Lung (tissue), 12 donors: ENCODE measurements around the gene POLE. TPM values are rescaled to one million over a fixed set of nuclear protein-coding genes. Genes with fewer than 3 reads are reported as not detected.

Source experiments
- ATAC-seq: fragments of 200-7000 bp; cut with Tn5 transposase; one replicate; pipeline ENCODE4 v1.9.1; 2020; ENCODE audit warnings: moderate number of reproducible peaks; ENCODE audit not compliant: insufficient read depth, low FRiP score
- DNase-seq, 3 donors: peaks; one replicate each; pipeline ENCODE4 v3.0.0-alpha.2; 2013 to 2017
- H3K27ac ChIP-seq, 2 donors: one replicate each; pipeline ENCODE4 v1.5.1; 2013; ENCODE audit warnings: mild to moderate bottlenecking in 2 of 2, moderate library complexity in 2 of 2, control low read depth in 1 of 2, inconsistent platforms in 1 of 2, low read depth in 1 of 2, low read length in 1 of 2
- H3K27me3 ChIP-seq, 3 donors: one replicate each; pipeline ENCODE4 v1.5.1; 2013; ENCODE audit warnings: low read length in 2 of 3; ENCODE audit not compliant: control insufficient read depth in 3 of 3, insufficient read depth in 3 of 3
- H3K36me3 ChIP-seq, 4 donors: one replicate each; pipeline ENCODE4 v1.5.1; 2013; ENCODE audit warnings: low read length in 4 of 4, mild to moderate bottlenecking in 1 of 4, moderate library complexity in 1 of 4; ENCODE audit not compliant: control insufficient read depth in 4 of 4, insufficient read depth in 4 of 4
- H3K4me1 ChIP-seq, 5 donors: one replicate each; pipeline ENCODE4 v1.5.1; 2013; ENCODE audit warnings: low read length in 5 of 5, mild to moderate bottlenecking in 2 of 5, moderate library complexity in 1 of 5; ENCODE audit not compliant: control insufficient read depth in 5 of 5, insufficient read depth in 5 of 5
- H3K4me3 ChIP-seq: one replicate; pipeline ENCODE4 v1.5.1; 2013; ENCODE audit warnings: mild to moderate bottlenecking, control low read depth, moderate library complexity
- H3K9ac ChIP-seq, 2 donors: one replicate each; pipeline ENCODE4 v1.5.1; 2013; ENCODE audit warnings: low read length in 2 of 2, control low read depth in 1 of 2; ENCODE audit not compliant: insufficient read depth in 1 of 2
- H3K9me3 ChIP-seq, 4 donors: one replicate each; pipeline ENCODE4 v1.5.1; 2013; ENCODE audit warnings: low read length in 3 of 4, mild to moderate bottlenecking in 1 of 4, moderate library complexity in 1 of 4; ENCODE audit not compliant: control insufficient read depth in 4 of 4, insufficient read depth in 3 of 4
- CTCF ChIP-seq: IDR thresholded peaks from 2 replicates; pipeline ENCODE4 v1.5.1; 2012; ENCODE audit warnings: mild to moderate bottlenecking; ENCODE audit errors: control extremely low read depth, extremely low read depth
- WGBS, 2 donors: extraction: QIAGEN DNeasy Blood & Tissue Kit; methylation state at CpG; one replicate each; pipeline ENCODE4 v1.1.7; 2013; 5-methylcytosine and 5-hydroxymethylcytosine counted together
- polyA plus RNA-seq, 2 donors: library from polyadenylated mRNA; stranded (reverse); fragments of 200-250 nt; gene quantifications; one replicate each; pipeline ENCODE4 v1.2.1, GENCODE V29; 2013
- total RNA-seq, 2 donors: library from RNA; depleted of rRNA in 1 of 2; stranded (reverse); fragments of >200 nt in 1 of 2; gene quantifications; one replicate each; pipeline ENCODE4 v1.2.1, GENCODE V29; 2014 to 2021
- donor health status: control.
- donor health status: control.
- donor health status: Bipolar disorder and iron deficiency.
- donor health status: healthy.
- donor health status: DM: yes; HTN: yes; CAD: no.

Gene POLE
- total and polyA plus RNA-seq, 4 donors, result 9.3 to 49.9 (median 25.3) TPM

- WGBS, 2 donors, result 87 to 89% methylated on average over 17 of the region's 17 CpGs
- TF ChIP-seq CTCF, result no peak
- H3K9me3 ChIP-seq, result no peaks in the 10 kb centered on the region
- no peaks in the 10 kb centered on the region for H3K27me3 ChIP-seq
- peaks cover 8 to 56% (median 47%) of the 10 kb centered on the region in 4 donors for H3K36me3 ChIP-seq
- no peak overlapping the region for H3K27ac ChIP-seq
- no peak overlapping the region for H3K9ac ChIP-seq
- no peak overlapping the region for H3K4me3 ChIP-seq
- H3K4me1 ChIP-seq, result no peaks in the 10 kb centered on the region
- no peak for ATAC-seq
- no peak for DNase-seq
Measured at GRCh38 chr12:132632521-132633228, 54.5 kb downstream of the POLE start.

GRCh38 chr12:132631666-132632065 lies 55.5 kb downstream of the POLE start:
- H3K27ac ChIP-seq, result no peak overlapping the region
- no peak for TF ChIP-seq CTCF
- no peaks in the 10 kb centered on the region for H3K4me1 ChIP-seq
- H3K36me3 ChIP-seq, result peaks cover 8 to 47% (median 39%) of the 10 kb centered on the region in 4 donors
- DNase-seq, result no peak
- 93 to 95% methylated on average over 11 of the region's 11 CpGs for WGBS, 2 donors
- no peak overlapping the region for H3K9ac ChIP-seq
- no peaks in the 10 kb centered on the region for H3K27me3 ChIP-seq
- no peaks in the 10 kb centered on the region for H3K9me3 ChIP-seq
- no peak for ATAC-seq
- no peak overlapping the region for H3K4me3 ChIP-seq

- no peak for DNase-seq
- Histone ChIP-seq H3K36me3 (peaks cover 9 to 45% (median 37%) of the 10 kb centered on the region in 4 donors), H3K27ac (no peak overlapping the region), H3K9ac (no peak overlapping the region), H3K9me3 (no peaks in the 10 kb centered on the region), H3K27me3 (no peaks in the 10 kb centered on the region), H3K4me1 (no peaks in the 10 kb centered on the region), H3K4me3 (no peak overlapping the region)
- WGBS, 2 donors, result 90 to 93% methylated on average over 6 of the region's 6 CpGs
- TF ChIP-seq CTCF, result no peak
- no peak for ATAC-seq
Measured at GRCh38 chr12:132630672-132631071, 56.5 kb downstream of the POLE start.

- ATAC-seq (no peak), DNase-seq (no peak)
- H3K4me3 ChIP-seq, result no peak overlapping the region
- no peaks in the 10 kb centered on the region for H3K27me3 ChIP-seq
- H3K9ac ChIP-seq, result no peak overlapping the region
- no peaks in the 10 kb centered on the region for H3K9me3 ChIP-seq
- no peak overlapping the region for H3K27ac ChIP-seq
- WGBS, 2 donors, result 97 to 98% methylated on average over 6 of the region's 6 CpGs
- H3K36me3 ChIP-seq, result peaks cover 12 to 46% (median 35%) of the 10 kb centered on the region in 4 donors
- TF ChIP-seq CTCF, result no peak
- no peaks in the 10 kb centered on the region for H3K4me1 ChIP-seq
Measured at GRCh38 chr12:132629330-132629729, 57.8 kb downstream of the POLE start.
